ENCODE data around the gene ZNF638. TPM values are rescaled to one million over a fixed set of nuclear protein-coding genes. Genes with fewer than 3 reads are reported as not detected.

ZNF638 gene
- total RNA-seq, 3 donors from 2014 or later (not counting 1 experiment from before 2014, with no cell fraction given) = 104 to 126 (median 113) TPM

GRCh38 chr2:71474744-71475397, 143.3 kb downstream of the ZNF638 start:
- no peak overlapping the region for H3K4me3 ChIP-seq (ENCODE audit: low read length)
- Mint-ChIP-seq H3K9me3 (no peaks in the 10 kb centered on the region), H3K27me3 (ENCODE audit: low read depth in 2 of 2) (peaks cover 17 to 25% of the 10 kb centered on the region in 2 donors), H3K4me1 (no peaks in the 10 kb centered on the region), H3K4me3 (no peak overlapping the region), H3K27ac (no peak overlapping the region), H3K36me3 (no peaks in the 10 kb centered on the region)
- 92% methylated on average over 10 of the region's 10 CpGs for WGBS (ENCODE audit: insufficient coverage)
- H3K4me1 ChIP-seq (ENCODE audit: control insufficient read depth, insufficient read depth, low read length) = no peaks in the 10 kb centered on the region
- H3K27me3 ChIP-seq (ENCODE audit: control insufficient read depth, insufficient read depth, low read length) = no peaks in the 10 kb centered on the region
- H3K36me3 ChIP-seq (ENCODE audit: control insufficient read depth, insufficient read depth, low read length) = no peaks in the 10 kb centered on the region
- intact Hi-C loops (cut with micrococcal nuclease) = no loop called here
- no peak for ATAC-seq
- no peak overlapping the region for H3K27ac ChIP-seq (ENCODE audit: low read length)
- H3K9me3 ChIP-seq (ENCODE audit: control insufficient read depth, insufficient read depth, low read length) = no peaks in the 10 kb centered on the region
- TF ChIP-seq CTCF (IDR thresholded peaks at IDR 0.05) = no peak
- DNase-seq = no peak

GRCh38 chr2:71476495-71476894, 144.9 kb downstream of the ZNF638 start:
- Mint-ChIP-seq H3K36me3 (no peaks in the 10 kb centered on the region), H3K27me3 (ENCODE audit: low read depth in 2 of 2) (peaks cover 11 to 24% of the 10 kb centered on the region in 2 donors), H3K4me3 (no peak overlapping the region), H3K27ac (no peak overlapping the region), H3K4me1 (no peaks in the 10 kb centered on the region), H3K9me3 (no peaks in the 10 kb centered on the region)
- WGBS (ENCODE audit: insufficient coverage) = 33% methylated on average over 1 of the region's 1 CpG
- no peaks in the 10 kb centered on the region for H3K36me3 ChIP-seq (ENCODE audit: control insufficient read depth, insufficient read depth, low read length)
- no peak overlapping the region for H3K4me3 ChIP-seq (ENCODE audit: low read length)
- no peak for ATAC-seq
- H3K27ac ChIP-seq (ENCODE audit: low read length) = no peak overlapping the region
- no peak for TF ChIP-seq CTCF (IDR thresholded peaks at IDR 0.05)
- intact Hi-C loops (cut with micrococcal nuclease) = no loop called here
- no peaks in the 10 kb centered on the region for H3K9me3 ChIP-seq (ENCODE audit: control insufficient read depth, insufficient read depth, low read length)
- DNase-seq = no peak
- H3K4me1 ChIP-seq (ENCODE audit: control insufficient read depth, insufficient read depth, low read length) = no peaks in the 10 kb centered on the region
- no peaks in the 10 kb centered on the region for H3K27me3 ChIP-seq (ENCODE audit: control insufficient read depth, insufficient read depth, low read length)

- H3K27me3 ChIP-seq (ENCODE audit: control insufficient read depth, insufficient read depth, low read length) = no peaks in the 10 kb centered on the region
- Mint-ChIP-seq H3K36me3 (no peaks in the 10 kb centered on the region), H3K4me3 (no peak overlapping the region), H3K27ac (no peak overlapping the region), H3K9me3 (no peaks in the 10 kb centered on the region), H3K27me3 (ENCODE audit: low read depth in 2 of 2) (peaks cover 11 to 24% of the 10 kb centered on the region in 2 donors), H3K4me1 (no peaks in the 10 kb centered on the region)
- H3K4me1 ChIP-seq (ENCODE audit: control insufficient read depth, insufficient read depth, low read length) = no peaks in the 10 kb centered on the region
- no peak overlapping the region for H3K4me3 ChIP-seq (ENCODE audit: low read length)
- no peaks in the 10 kb centered on the region for H3K9me3 ChIP-seq (ENCODE audit: control insufficient read depth, insufficient read depth, low read length)
- WGBS (ENCODE audit: insufficient coverage) = 79% methylated on average over 6 of the region's 6 CpGs
- no peak for DNase-seq
- H3K27ac ChIP-seq (ENCODE audit: low read length) = no peak overlapping the region
- no peak for TF ChIP-seq CTCF (IDR thresholded peaks at IDR 0.05)
- intact Hi-C loops (cut with micrococcal nuclease) = no loop called here
- ATAC-seq = no peak
- H3K36me3 ChIP-seq (ENCODE audit: control insufficient read depth, insufficient read depth, low read length) = no peaks in the 10 kb centered on the region
Observed at GRCh38 chr2:71477231-71477691, 145.7 kb downstream of the ZNF638 start.

- H3K4me3 ChIP-seq (ENCODE audit: low read length) = no peak overlapping the region
- 67% methylated on average over 6 of the region's 6 CpGs for WGBS (ENCODE audit: insufficient coverage)
- H3K4me1 Mint-ChIP-seq = no peaks in the 10 kb centered on the region
- H3K36me3 Mint-ChIP-seq = no peaks in the 10 kb centered on the region
- H3K9me3 Mint-ChIP-seq = no peaks in the 10 kb centered on the region
- no peaks in the 10 kb centered on the region for H3K36me3 ChIP-seq (ENCODE audit: control insufficient read depth, insufficient read depth, low read length)
- H3K4me1 ChIP-seq (ENCODE audit: control insufficient read depth, insufficient read depth, low read length) = no peaks in the 10 kb centered on the region
- ATAC-seq (no peak), DNase-seq (no peak)
- no peaks in the 10 kb centered on the region for H3K27me3 ChIP-seq (ENCODE audit: control insufficient read depth, insufficient read depth, low read length)
- H3K27me3 Mint-ChIP-seq (ENCODE audit: low read depth in 2 of 2) = peaks cover 9 to 16% of the 10 kb centered on the region in 2 donors
- no peak overlapping the region for H3K27ac Mint-ChIP-seq
- no peak overlapping the region for H3K27ac ChIP-seq (ENCODE audit: low read length)
- no peaks in the 10 kb centered on the region for H3K9me3 ChIP-seq (ENCODE audit: control insufficient read depth, insufficient read depth, low read length)
- intact Hi-C loops (cut with micrococcal nuclease) = no loop called here
- H3K4me3 Mint-ChIP-seq = no peak overlapping the region
- TF ChIP-seq CTCF (IDR thresholded peaks at IDR 0.05) = no peak
Observed at GRCh38 chr2:71478806-71479205, 147.2 kb downstream of the ZNF638 start.

Measured in natural killer cell (primary cell).